GM21360 (cell line): ENCODE measurements around the gene COLGALT1.
"Not testable (repeated sequence)": the region's sequence is repeated elsewhere in the genome, so short reads cannot be mapped to it uniquely, and the experiment has no call there.

Experiments
- ATAC-seq: cut with Tn5 transposase; IDR thresholded peaks from one replicate; pipeline ENCODE4 v1.9.1; 2021; ENCODE audit warnings: mild to moderate bottlenecking, moderate library complexity; ENCODE audit not compliant: unreplicated experiment

COLGALT1 gene

DNA sequence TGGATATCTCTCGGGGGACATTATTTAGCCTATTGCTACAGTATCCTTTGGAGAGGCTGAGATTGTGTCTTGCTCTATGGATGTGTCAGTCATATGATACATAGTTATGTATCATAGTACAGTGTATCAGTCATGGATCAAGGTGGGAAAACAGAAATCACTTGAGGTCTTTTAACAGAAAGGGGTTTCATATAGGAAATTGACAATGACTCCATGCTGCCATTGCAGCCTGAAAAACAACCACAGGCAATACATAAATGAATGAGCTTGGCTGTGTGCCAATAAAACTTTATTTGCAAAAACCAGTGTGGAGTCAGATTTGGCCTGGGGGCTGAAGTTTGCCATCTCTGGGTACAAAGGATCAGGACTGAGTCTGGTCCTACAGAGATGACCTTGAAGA lies 35.4 kb downstream of the COLGALT1 start:
- ATAC-seq, result no peak

DNA sequence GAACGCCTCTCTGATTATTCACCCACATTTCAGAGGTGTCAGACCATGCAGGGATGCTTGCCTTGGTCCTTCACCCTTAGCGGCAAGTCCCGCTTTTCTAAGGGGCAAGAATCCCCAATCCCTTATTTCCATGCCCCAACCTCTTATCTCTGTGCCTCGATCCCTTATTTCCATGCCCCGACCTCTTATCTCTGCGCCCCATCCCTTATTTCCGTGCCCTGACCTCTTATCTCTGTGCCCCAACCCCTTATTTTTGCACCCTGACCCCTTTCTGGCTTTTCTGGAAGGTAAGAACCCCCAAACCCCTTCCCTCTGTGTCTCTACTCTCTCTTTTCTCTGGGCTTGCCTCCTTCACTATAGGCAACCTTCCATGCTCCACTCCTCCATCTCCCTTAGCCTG lies 38.8 kb downstream of the COLGALT1 start:
- not testable (repeated sequence) for ATAC-seq

DNA sequence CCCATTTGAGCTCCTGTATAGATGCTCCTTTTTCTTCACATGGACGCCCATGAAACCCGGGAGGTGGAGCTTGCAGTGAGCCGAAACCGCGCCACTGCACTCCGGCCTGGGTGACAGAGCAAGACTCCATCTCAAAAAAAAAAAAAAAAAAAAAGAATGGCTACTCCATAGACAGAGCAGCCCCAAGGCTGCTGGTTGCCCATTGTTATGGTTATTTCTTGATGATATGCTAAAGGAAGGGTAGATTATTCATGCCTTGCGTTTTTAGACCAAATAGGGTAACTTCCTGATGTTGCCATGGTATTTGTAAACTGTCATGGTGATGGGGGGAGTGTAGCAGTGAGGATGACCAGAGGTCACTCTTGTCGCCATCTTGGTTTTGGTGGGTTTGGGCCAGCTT lies 42.6 kb downstream of the COLGALT1 start:
- ATAC-seq, result not testable (repeated sequence)

DNA sequence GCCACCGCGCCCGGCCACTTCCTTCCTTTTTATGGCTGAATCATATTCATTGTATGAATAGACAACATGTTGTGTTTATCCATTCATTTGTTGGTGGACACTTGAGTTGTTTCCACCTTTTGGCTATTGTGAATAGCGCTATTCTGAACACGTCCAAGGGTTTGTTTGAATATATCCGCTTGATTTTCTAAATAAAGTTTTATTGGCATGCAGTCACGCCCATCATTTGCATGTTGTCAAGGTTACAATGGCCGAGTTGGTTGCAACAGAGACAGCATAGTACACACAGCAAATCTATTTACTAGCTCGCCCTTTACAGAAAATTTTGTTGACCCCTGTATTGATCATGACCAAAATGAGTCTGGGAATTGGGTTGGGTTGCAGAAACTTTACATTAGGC lies 43.5 kb downstream of the COLGALT1 start:
- no peak for ATAC-seq

DNA sequence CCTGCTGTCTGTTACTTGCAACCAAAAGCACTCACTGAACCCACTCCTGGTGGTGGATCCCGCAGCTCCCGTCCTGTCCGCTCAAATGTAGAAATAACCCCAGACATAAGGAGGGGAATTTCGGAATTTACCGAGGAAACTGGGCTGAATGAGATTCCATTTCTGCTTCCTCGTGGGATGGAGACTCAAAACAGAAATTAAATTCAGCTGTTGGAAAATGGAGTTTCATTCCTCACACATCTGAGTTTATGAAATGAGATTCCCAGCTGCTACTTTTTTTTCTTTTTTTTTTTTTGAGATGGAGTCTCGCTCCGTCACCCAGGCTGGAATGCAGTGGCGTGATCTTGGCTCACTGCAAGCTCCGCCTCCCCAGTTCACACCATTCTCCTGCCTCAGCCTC lies 44.3 kb downstream of the COLGALT1 start:
- no peak for ATAC-seq

DNA sequence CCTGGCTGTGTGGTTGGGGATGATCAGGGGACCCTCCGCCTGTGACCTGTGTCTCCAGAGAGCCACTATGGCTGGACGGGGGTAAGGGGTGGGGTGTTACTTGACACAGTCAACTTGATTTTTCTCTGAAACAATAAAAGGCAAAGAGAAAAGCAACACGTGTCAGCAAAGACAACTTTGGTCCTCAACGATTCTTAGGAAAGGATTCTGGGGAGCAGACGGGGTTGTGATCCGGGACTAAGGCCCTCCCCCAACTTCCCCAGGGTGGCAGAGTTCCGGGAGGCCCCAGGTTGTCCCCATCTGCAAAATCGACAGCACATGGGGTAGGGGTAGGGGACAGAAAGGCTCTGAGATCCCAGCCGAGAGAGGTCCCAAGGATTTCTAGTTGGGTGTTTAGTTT lies 46.2 kb downstream of the COLGALT1 start:
- ATAC-seq, result no peak

DNA sequence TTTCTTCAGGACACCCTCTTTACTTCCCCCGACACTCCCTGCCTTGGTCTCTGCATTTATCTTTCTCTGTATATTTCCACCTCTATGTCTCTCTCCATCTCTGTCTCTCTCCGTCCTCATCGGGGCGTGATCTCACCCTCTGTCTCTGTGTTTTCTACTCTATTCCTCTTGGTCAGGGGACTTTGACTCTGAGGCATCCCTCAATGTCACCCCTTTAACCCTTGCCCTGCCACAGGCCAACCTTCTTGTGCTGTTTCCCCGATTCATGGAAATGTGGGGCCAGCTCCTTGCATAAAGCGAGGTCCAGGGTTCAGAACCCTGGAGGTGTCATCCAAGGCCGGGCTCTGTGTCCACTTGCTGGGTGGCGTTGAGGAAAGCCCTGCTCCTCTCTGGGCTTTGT lies 46.8 kb downstream of the COLGALT1 start:
- no peak for ATAC-seq

DNA sequence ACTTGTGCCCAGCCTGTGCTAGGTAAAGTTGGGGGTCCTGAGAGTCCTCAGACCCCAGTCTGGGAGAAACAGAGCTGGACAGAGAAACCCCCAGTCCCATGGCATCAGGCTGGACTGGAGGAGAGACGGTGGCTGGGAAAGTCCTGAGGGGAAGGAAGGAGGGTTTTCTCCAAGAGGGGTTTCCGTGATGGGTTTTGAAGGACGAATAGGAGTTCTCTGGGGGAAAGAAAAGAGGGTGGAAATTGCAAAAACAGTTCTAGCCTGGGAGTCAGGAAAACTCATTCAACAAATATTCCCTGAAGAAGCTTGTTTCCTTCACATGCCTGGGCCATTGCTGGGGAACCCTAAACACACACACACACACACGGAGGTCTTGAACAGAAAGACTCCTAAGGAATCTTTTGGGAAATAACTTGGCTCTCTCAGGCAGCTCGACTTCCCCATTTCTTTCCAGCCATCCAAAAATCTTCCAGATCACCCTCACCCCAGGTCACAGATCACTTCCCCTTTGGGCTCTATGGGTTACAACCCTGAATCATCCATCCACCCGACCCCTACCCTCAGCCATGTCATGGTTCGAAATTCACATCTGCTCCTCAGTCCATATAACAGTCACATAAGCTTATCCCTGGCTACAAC lies 47.5 kb downstream of the COLGALT1 start:
- ATAC-seq, result no peak

DNA sequence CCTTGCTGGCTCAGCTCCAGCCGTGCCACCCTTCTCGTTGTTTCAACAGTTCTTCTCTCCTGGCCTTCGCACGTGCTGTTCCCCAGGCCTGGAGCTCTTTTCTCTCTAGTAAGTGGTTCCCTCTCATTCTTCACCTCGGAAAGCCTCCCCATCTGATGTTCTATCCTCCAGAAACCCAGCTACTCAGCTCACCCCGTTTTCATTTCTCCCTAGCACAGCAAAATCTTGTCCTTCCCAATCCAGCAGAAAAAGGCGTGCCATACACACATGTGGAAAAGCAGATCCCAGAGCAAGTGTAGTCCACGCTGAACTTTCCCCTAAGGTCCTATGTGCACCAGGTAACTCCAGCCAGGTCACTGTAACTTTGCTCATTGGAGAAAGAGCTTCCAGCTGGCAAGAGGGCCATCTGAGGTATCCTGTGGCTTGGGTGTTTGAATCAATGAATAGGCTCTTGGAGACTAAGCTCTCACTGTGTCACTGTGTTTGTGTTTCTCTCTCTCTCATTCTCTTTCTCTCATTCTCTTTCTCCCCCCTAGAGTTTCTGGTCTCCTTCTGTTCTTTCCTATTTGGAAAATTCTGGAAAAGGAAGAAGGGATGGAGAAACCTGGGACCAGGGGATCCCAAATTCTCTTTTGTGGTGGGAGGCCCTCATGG lies 49.0 kb downstream of the COLGALT1 start:
- no peak for ATAC-seq

DNA sequence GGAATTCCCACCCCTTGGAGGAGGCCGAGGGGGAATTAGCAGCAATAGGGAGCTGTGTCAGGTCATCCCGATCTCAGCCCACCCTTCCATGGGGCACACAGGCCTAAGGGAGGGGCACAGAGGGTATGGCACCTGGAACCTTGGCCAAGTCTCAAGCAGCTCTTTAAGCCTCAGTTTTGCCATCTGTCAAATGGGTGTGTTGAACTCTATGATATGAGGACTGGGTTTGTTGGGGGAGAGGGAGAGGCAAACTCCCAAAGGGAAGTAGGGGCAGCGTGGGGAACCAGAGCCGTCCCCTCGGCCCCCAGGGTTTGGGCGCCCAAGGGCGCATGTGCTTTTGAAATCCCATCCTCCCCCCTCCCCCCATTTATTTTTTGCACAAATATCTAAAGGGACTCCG lies 49.7 kb downstream of the COLGALT1 start:
- no peak for ATAC-seq

DNA sequence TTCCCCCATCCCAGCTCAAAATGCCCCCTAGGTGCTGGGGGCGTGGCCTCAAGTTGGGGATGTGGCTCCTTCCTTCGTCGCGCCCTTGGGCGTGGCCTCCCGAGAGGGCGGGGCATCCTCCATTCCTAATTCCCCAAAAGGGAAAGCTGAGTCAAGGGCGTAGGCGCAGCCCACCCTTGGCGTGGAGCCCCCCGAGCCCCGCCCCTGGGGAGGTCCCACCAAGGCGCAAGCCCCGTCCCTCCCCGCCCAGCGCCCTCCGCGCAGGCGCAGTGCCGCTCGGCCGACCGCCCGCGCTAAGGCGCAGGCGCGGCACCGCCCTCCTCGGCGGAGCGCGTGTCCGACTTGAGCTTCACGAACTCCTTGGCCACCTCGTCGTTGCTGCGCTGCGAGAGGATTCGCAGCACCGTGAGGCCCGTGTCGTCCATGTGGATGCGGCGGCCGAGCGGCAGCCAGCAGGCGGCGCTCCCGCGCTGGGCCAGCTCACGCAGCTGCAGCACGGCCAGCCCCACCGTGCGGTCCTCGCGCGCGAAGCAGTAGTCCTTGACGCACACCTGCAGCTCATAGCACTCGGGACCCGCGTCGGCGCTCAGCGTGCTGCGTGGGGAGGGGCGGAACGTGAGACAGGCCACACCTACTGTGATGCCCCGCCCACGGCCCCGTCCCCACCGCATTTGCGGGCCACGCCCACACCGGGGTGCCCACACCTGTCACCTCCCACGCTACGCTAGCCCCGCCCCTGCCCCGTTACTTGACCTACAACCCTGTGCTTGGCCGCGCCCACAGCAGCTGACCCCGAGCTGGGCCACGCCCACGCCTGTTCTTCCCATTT lies 50.5 kb downstream of the COLGALT1 start:
- ATAC-seq, result peak; percentile 69

DNA sequence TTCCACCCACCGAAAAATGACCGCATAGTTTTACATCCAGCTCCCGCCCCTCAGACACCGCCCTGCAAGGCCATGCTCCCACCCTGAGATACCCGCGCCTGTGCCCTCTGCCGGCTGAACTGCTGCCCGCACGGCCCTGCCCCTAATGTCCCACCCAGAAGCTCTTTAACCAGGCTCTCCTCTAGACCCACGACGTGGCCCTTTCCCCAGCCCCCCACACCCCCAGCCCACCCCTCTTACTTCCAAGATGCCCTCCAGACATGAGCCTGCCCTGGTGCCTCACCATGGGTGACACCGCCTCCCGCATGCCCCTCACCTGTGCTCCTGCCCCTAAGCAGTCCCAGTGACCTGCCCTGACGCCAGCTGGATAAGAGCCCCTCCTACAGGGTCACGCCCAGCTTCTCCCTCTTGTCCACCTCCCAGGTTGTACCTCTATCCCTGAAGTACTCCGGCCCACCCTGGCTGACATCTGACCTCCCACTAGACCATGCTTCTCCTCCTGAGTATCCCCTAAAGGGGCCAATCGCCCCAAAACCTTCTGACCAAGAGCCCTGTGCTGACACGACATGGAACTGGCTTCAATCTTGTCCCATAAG lies 51.2 kb downstream of the COLGALT1 start:
- ATAC-seq, result no peak

DNA sequence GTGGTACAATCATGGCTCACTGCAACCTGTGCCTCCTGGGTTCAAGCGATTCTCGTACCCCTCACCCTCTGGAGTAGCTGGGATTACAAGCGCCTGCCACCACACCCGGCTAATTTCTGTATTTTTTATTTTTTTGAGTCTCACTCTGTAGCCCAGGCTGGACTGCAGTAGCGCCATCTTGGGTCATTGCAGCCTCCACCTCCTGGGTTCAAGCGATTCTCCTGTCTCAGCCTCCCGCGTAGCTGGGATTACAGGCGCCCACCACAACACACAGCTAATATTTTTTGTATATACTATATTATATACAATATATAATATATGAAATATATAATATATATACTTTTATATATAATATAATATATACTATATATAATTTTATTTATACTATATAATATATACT lies 52.5 kb downstream of the COLGALT1 start:
- ATAC-seq, result no peak

DNA sequence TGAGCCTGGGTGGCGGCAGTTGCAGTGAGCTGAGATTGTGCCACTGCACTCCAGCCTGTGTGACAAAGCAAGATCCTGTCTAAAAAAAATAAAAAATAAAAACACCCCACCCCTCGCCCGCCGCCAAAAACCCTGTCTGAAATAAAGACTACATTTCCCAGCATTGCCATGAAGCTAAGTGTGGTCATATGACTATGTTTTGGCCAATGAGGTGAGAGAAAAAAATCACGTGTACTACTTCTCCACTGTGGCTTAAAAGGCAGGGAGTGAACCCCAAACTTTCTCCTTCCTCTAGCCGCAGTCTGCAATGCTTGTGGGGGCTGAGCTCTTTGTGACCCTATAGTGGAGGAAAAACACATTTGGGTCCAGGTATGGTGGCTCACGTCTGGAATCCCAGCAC lies 54.9 kb downstream of the COLGALT1 start:
- ATAC-seq, result no peak

DNA sequence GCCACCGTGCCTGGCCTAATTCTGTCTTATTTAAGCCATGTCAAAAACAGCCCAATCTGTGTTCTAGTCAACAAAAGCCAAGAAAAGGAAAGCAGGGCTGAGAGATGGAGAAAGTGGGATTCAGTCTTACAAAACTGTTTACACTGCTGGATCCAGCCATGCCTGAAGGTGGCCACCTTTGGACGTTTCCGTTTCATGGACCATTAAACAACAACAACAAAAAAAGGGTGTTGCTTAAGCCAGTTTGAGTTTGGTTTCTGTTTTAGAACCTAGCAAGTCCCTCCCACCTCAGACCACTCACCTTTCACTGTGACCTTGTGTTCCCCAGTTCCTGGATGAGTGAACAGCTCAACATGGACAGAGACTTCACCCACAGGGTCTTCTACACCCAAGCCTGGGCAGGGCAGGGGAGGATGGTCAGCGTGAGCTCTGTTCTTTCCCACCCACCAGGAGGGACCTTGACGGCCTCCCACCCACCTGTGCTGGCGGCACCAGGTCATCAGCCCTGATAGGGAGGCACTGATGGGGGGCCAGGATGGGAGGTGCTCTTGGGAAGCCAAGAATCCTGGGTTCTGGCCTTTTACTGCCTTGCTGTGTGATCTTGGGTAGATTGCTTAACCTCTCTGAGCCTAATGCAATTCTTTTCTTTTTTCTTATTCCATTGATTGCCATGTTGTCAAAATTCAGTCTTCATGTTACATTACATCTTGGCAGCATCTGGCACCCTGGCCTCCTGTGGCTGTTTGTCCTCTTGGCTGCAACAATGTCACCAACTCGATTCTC lies 56.2 kb downstream of the COLGALT1 start:
- ATAC-seq, result no peak

DNA sequence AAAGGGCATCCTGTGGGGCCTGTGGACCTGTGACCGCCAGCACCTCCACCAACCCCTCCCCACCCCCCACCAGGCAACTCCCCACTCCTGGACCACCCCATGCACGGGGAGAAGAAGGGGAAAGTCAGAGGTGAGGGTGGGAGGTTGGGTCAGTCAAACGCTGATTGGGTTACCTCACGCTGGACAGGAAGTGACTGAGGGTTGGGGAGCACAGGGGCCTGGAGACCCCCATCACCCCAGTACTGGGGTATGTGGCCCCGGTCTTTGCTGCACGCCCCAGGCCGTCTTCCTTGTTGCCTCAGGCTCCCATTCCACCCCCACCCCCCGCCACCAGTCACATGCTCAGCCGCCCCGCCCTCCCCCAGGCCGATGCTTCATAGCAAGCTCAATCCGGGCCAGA lies 59.0 kb downstream of the COLGALT1 start:
- ATAC-seq, result no peak

DNA sequence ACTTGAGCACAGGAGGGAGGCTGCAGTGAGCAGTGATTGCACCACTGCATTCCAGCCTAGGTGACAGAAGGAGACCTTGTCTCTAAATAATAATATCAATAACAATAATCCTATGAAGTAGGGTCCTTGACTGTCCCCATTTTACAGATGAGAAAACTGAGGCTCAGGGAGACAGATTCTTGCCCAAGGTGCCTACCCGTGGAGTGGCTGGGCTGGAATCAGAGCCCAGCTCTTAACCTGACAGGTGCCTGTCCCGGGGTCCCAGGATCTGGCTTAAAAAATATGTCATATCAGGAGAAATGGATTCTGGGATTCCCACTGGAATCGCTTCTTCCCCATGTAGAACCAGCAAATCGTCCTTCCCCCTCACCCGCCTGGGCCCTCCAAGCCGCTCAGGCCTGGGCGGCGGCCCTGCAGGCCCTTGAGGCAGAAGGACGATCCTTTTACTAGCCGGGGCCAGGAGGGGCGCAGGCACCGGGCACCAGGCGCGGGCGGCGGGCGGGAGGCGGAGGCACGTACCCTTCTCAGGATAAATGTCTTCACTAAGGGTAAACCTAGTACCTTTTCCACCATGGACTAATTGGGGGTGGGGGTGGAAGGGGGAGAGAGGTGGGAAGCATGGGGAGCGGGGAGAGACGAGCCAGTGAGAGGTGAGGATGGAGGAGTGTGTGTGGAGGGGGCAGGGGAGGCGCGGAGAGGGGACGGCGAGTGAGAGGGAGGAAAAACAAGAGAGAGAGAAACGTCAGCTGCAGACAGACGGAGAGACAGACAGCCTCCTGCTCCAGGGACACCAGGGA lies 60.6 kb downstream of the COLGALT1 start:
- ATAC-seq, result no peak

DNA sequence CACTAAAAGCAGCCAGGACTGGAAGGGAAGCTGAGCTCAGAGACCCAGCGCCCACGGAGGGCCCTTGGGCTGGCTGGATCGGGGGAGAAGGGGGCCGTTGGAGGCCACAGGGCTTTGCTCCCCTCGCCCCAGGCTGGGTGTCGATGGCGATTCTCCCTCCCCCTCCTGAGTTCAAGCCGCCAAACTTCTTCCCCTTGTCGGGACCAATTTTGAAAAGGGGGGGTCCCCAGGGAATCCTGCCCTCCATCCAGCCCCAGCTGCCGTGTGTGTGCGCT lies 61.2 kb downstream of the COLGALT1 start:
- no peak for ATAC-seq

DNA sequence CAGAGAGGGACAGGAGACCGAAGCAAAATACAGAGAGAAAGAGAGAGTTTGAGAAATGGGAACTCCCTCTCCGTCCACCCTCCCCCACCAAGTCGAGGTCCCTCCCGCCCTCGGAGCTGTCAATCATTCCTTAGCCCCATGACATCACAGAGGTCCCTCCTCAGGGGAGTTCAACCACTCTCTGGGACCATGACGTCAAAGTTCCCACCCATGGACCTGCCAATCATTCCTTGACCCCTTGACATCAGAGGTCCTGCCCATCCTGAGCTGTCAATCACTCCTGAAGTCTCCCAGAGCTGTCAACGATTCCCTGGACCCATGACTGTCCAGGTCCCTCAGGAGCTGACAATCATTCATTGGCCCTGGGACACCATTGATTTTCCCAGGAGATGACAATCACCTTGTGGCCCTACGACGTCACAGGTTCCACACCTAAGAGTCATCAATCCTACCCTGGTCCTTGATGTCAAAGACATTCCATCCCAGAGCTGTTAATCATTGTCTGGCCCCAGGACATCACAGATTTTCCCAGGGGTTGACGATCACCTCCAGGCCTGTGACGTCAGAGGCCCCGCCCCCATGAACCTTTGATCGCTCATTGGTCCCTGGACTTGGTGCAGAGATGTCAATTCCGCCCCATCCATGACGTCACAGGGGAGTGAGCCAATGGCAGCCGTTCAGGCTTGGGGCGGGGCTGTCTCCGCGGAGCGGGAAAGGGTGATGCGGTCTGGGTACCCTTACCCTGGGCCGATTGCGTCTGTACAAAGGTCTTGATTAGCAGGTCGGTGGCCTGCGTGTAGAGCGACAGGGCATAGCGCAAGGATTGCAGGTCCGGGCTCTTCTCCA lies 61.7 kb downstream of the COLGALT1 start:
- no peak for ATAC-seq

DNA sequence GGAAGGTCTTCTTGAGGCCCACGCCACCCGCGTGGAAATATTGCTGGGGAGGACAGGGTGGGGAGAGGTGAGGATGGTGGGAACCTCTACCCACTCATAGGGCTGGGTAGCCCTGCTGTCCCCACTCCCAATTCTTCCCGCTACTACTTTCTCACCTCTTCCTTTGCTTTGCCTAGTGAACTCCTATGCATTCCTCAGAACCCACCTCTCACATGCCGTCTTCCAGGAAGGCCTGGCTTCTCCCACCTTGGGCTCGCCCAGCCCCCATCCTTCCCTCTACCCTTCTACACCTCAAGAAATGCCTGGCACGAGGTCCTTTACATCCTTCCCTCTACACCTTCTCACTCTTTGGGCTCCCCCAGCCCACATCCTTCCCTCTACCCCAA lies 62.4 kb downstream of the COLGALT1 start:
- no peak for ATAC-seq
